Breast epithelium (tissue), 3 donors: ENCODE measurements around the gene GCKR.

Experiments
- POLR2A ChIP-seq: fragments of 450-650 bp; IDR thresholded peaks from one replicate; pipeline ENCODE4 v1.6.1; 2016; ENCODE audit warnings: antibody characterized with exemption, mild to moderate bottlenecking, moderate library complexity
- POLR2AphosphoS5 ChIP-seq, 3 donors: sonication (generic); formaldehyde crosslinking; IDR thresholded peaks; one replicate each; pipeline ENCODE4 v1.6.1; 2017; ENCODE audit warnings: antibody characterized with exemption in 3 of 3
- TF ChIP-seq, protein P1 (sequence below), 3 donors: fragments of 450-650 bp; IDR thresholded peaks; one replicate each; pipeline ENCODE4 v1.5.1; 2016 to 2017; ENCODE audit warnings: antibody characterized with exemption in 3 of 3, mild to moderate bottlenecking in 3 of 3, moderate library complexity in 3 of 3

DNA sequence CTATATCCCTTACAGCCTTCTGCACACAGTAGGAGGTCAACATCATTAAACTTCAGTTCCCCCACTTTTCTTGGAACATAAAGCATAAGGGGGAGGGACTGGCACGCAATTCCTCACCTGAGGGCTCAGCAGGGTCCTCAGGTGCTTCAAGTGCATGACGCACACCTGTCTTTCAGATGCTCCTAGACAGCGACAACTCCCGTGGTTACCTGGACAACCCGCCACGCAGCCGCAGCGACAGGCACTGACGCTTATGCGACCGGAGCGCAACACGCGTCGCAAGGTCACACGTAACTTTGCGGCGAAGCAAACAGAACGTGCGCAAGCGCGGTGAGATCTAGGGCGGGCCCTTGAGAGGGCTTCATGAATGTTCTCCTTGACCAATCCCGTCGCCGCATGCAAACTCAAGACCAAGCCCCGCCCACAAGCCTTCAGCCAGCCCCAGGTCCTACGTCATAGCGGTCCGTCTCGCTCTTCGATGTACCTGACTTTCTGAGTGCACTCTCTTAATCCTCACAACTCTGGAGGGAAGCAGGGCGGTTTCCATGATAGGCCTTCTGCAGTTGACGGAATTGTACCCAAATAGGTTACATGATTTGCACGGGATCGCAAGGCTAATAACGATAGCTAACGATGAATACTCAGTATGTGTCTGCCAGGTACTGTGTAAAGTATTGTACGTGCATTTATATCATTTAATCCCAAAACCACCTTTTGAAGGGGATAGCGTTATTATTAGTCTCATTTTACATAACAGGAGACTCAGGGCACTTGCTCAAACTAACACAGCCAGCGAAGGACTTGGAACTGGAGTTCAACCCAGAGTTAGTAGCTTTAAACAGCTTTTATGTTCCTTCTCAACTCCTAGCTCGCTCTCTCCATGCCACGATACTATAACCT lies 6.9 kb upstream of the GCKR start, which contains the start of gene IFT172:
- TF ChIP-seq, protein P1, sequence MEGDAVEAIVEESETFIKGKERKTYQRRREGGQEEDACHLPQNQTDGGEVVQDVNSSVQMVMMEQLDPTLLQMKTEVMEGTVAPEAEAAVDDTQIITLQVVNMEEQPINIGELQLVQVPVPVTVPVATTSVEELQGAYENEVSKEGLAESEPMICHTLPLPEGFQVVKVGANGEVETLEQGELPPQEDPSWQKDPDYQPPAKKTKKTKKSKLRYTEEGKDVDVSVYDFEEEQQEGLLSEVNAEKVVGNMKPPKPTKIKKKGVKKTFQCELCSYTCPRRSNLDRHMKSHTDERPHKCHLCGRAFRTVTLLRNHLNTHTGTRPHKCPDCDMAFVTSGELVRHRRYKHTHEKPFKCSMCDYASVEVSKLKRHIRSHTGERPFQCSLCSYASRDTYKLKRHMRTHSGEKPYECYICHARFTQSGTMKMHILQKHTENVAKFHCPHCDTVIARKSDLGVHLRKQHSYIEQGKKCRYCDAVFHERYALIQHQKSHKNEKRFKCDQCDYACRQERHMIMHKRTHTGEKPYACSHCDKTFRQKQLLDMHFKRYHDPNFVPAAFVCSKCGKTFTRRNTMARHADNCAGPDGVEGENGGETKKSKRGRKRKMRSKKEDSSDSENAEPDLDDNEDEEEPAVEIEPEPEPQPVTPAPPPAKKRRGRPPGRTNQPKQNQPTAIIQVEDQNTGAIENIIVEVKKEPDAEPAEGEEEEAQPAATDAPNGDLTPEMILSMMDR (IDR thresholded peaks at IDR 0.05), result no peak
- TF ChIP-seq POLR2A (no peak), POLR2AphosphoS5 (IDR thresholded peaks at IDR 0.05) (peak; percentile 20 to 85 (median 80))
